Vagina (tissue), 2 donors: ENCODE results near the gene RRP1B.

ENCODE experiments used
- CTCF ChIP-seq, 3 experiments: fragments of 450-650 bp in 2 of 3; fragments of 200-600 bp in 1 of 3; sonication (generic) in 1 of 3; IDR thresholded peaks; one replicate each; pipeline ENCODE4 v1.5.1; 2017 to 2019; ENCODE audit warnings: antibody characterized with exemption in 3 of 3, mild to moderate bottlenecking in 2 of 3, moderate library complexity in 2 of 3
- POLR2A ChIP-seq, 2 donors: fragments of 450-650 bp; IDR thresholded peaks; one replicate each; pipeline ENCODE4 v1.6.1; 2017; ENCODE audit warnings: antibody characterized with exemption in 2 of 2, mild to moderate bottlenecking in 2 of 2, moderate library complexity in 2 of 2
- POLR2AphosphoS5 ChIP-seq, 2 donors: sonication (generic); formaldehyde crosslinking; IDR thresholded peaks; one replicate each; pipeline ENCODE4 v1.9.0; 2017; ENCODE audit warnings: antibody characterized with exemption in 2 of 2, mild to moderate bottlenecking in 2 of 2, low read depth in 1 of 2; ENCODE audit not compliant: insufficient read depth in 1 of 2

GRCh38 chr21:43669828-43670605 is 10.7 kb downstream of the RRP1B start:
- TF ChIP-seq POLR2AphosphoS5 (IDR thresholded peaks at IDR 0.05; ENCODE audit: insufficient read depth in 1 of 2, low read depth in 1 of 2) (no peak), CTCF (IDR thresholded peaks at IDR 0.05) (no peak), POLR2A (IDR thresholded peaks at IDR 0.05) (no peak)
